Vagina (tissue), 2 donors: ENCODE measurements around the gene PRKAR1B. TPM values are rescaled to one million over a fixed set of nuclear protein-coding genes. Genes with fewer than 3 reads are reported as not detected.

Experiments
- DNase-seq, 2 donors: peaks; one replicate each; pipeline ENCODE4 v3.0.0-alpha.2; 2017; ENCODE audit errors: extremely low spot score in 2 of 2
- H3K27ac ChIP-seq: fragments of 200-600 bp; sonication (generic); one replicate; pipeline ENCODE4 v1.5.1; 2019
- H3K27me3 ChIP-seq: fragments of 200-600 bp; sonication (generic); one replicate; pipeline ENCODE4 v1.5.1; 2019
- H3K36me3 ChIP-seq, 2 donors: fragments of 200-600 bp; sonication (generic); one replicate each; pipeline ENCODE4 v1.5.1; 2017 to 2019
- H3K4me1 ChIP-seq: fragments of 200-600 bp; sonication (generic); one replicate; pipeline ENCODE4 v1.5.1; 2019
- H3K4me3 ChIP-seq, 2 donors: fragments of 200-600 bp; sonication (generic); 1 replicate in 1 of 2; 2 replicates in 1 of 2; pipeline ENCODE4 v1.5.1; 2016 to 2019
- H3K9me3 ChIP-seq: fragments of 200-600 bp; sonication (generic); one replicate; pipeline ENCODE4 v1.5.1; 2019
- CTCF ChIP-seq, 3 experiments: fragments of 450-650 bp in 2 of 3; fragments of 200-600 bp in 1 of 3; sonication (generic) in 1 of 3; IDR thresholded peaks; one replicate each; pipeline ENCODE4 v1.5.1; 2017 to 2019; ENCODE audit warnings: antibody characterized with exemption in 3 of 3, mild to moderate bottlenecking in 2 of 3, moderate library complexity in 2 of 3
- POLR2A ChIP-seq, 2 donors: fragments of 450-650 bp; IDR thresholded peaks; one replicate each; pipeline ENCODE4 v1.6.1; 2017; ENCODE audit warnings: antibody characterized with exemption in 2 of 2, mild to moderate bottlenecking in 2 of 2, moderate library complexity in 2 of 2
- POLR2AphosphoS5 ChIP-seq, 2 donors: sonication (generic); formaldehyde crosslinking; IDR thresholded peaks; one replicate each; pipeline ENCODE4 v1.9.0; 2017; ENCODE audit warnings: antibody characterized with exemption in 2 of 2, mild to moderate bottlenecking in 2 of 2, low read depth in 1 of 2; ENCODE audit not compliant: insufficient read depth in 1 of 2
- intact Hi-C: fragments of 100-400 bp; cut with DNase I; formaldehyde crosslinking; loops from one replicate; pipeline ENCODE4 v1.15.1; 2023
- total RNA-seq: library from RNA; depleted of rRNA; stranded (reverse); fragments of >200 nt; gene quantifications from one replicate; pipeline ENCODE4 v1.2.3, GENCODE V29; 2016

PRKAR1B gene
- total RNA-seq, 1 donor from 2014 or later: 31.4 TPM

GRCh38 chr7:499853-500485, 227.1 kb downstream of the PRKAR1B start:
- intact Hi-C loops: no loop called here
- TF ChIP-seq CTCF (IDR thresholded peaks at IDR 0.05): no peak
- no peak for TF ChIP-seq POLR2AphosphoS5 (IDR thresholded peaks at IDR 0.05; ENCODE audit: insufficient read depth in 1 of 2, low read depth in 1 of 2)
- no peak for TF ChIP-seq POLR2A (IDR thresholded peaks at IDR 0.05)
- no peaks in the 10 kb centered on the region for H3K9me3 ChIP-seq

More at GRCh38 chr7:499853-500485, 227.1 kb downstream of the PRKAR1B start:
- H3K27ac ChIP-seq: no peak overlapping the region
- H3K36me3 ChIP-seq: peaks cover 0 to 22% of the 10 kb centered on the region in 2 donors
- H3K4me1 ChIP-seq: peaks cover 20% of the 10 kb centered on the region
- DNase-seq: no peak
- H3K27me3 ChIP-seq: no peaks in the 10 kb centered on the region
- H3K4me3 ChIP-seq: no peak overlapping the region

Other genes starting within 250 kb of the PRKAR1B start
- gene PDGFA, start 207.4 kb downstream of the PRKAR1B start, total RNA-seq: 31.2 TPM
- 29.7 TPM for gene DNAAF5, start 582 bp downstream of the PRKAR1B start, total RNA-seq
- 170 TPM for gene SUN1, start 105.2 kb upstream of the PRKAR1B start, total RNA-seq
- 35.8 TPM for gene GET4, start 149.3 kb upstream of the PRKAR1B start, total RNA-seq
- 4.2 TPM for gene ADAP1, start 227.4 kb upstream of the PRKAR1B start, total RNA-seq
- gene COX19, start 248.3 kb upstream of the PRKAR1B start, total RNA-seq: 10.8 TPM